ENCODE results near the gene LAMA2.

The LAMA2 gene

DNA sequence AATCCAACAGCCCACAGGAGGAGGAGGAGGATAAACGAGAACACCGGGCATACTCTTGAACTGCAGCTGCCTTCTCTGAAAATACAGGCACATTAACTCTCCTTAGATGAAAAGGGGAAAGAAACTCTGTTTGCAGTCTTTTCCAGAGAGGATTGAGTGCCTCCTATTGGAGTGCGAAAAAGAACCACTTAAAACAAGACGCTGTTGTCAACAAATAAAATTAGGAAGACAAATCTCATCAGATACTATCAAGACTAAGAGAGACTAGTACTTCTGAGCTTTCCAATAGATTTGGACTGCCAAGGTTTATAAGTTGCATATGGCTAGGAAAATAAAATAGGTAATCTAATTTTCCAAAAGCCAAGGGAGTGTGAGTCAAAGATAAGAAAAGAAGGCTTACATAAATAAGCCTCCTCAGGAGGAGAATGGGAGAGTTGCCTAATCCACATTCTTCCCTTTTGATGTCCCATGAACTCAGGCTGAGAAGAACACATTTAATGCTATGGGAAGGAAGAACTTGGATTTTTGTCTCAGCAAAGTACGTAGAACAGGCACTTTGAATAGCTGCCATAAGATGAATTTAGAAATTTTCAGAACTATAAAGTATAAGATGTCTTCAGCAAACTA lies 672.4 kb downstream of the LAMA2 start:
- TF ChIP-seq, protein P1, sequence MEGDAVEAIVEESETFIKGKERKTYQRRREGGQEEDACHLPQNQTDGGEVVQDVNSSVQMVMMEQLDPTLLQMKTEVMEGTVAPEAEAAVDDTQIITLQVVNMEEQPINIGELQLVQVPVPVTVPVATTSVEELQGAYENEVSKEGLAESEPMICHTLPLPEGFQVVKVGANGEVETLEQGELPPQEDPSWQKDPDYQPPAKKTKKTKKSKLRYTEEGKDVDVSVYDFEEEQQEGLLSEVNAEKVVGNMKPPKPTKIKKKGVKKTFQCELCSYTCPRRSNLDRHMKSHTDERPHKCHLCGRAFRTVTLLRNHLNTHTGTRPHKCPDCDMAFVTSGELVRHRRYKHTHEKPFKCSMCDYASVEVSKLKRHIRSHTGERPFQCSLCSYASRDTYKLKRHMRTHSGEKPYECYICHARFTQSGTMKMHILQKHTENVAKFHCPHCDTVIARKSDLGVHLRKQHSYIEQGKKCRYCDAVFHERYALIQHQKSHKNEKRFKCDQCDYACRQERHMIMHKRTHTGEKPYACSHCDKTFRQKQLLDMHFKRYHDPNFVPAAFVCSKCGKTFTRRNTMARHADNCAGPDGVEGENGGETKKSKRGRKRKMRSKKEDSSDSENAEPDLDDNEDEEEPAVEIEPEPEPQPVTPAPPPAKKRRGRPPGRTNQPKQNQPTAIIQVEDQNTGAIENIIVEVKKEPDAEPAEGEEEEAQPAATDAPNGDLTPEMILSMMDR (conservative IDR thresholded peaks at IDR 0.05; ENCODE audit: low read depth, low read length), result peak; percentile 28
- DNase-seq (ENCODE audit: low read depth), result peak; percentile 77

DNA sequence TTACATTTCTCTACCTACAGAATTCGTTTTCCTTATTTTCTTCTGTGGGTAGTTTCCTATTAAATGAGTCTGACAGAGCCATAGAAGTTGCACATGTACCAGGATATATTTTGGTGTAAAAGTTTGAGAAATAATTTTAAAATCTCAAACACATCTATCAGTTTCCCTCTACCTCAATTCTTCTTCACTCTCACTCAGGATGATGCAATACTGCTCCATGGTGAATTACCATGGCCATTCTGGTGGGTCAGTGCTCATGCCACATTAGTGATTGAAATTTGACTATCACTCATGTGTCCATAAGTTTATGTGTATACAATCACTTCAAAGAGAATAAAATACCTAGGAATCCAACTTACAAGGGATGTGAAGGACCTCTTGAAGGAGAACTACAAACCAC lies 675.3 kb downstream of the LAMA2 start:
- no peak for DNase-seq (ENCODE audit: low read depth)

More for the DNA sequence above, 672.4 kb downstream of the LAMA2 start:
- peak overlapping the region; percentile 15 for H3K4me3 ChIP-seq (ENCODE audit: low read depth, low read length)

DNA sequence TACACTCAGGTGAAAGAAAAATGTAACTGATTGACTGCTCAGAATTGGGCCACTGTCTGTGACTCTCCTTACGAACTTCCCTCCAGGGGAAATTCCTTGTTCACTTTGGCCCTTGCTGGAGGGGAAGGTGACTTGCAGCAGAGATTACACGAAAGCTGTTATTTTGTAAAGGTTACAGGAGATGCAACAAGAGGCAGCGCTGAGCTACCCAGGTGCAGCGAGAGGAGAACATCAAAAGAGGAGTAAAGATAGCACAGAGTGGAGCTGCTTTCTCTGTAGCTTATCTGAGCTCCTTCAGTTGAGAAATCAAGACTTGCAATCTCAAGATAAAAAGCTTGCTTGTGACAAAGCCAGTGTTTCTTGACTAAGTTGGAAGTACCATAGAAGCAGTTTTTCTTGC lies 682.4 kb downstream of the LAMA2 start:
- no peak overlapping the region for H3K4me3 ChIP-seq (ENCODE audit: low read depth, low read length)
- DNase-seq (ENCODE audit: low read depth), result no peak
- TF ChIP-seq, protein P1 (conservative IDR thresholded peaks at IDR 0.05; ENCODE audit: low read depth, low read length), result no peak

More for the DNA sequence above, 675.3 kb downstream of the LAMA2 start:
- no peak overlapping the region for H3K4me3 ChIP-seq (ENCODE audit: low read depth, low read length)
- TF ChIP-seq, protein P1 (conservative IDR thresholded peaks at IDR 0.05; ENCODE audit: low read depth, low read length), result no peak

DNA sequence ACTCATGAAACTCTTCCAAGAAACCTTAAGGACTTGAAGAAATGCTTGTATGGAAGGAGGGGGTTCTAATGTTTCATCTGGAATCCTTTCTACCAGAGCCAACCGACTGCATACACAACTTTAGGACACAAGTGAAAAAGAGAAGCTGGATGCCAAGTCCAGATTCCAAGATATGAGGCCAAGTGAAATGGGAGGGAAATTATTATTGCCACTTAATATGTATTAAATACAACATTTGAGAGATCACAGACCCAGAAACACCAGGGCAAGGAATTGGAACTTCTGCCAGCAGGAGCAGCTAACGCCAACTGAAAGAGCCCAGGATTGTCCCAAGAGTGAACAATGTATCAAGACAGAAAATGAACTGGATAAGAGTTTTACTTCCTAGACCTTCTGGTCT lies 682.9 kb downstream of the LAMA2 start:
- H3K4me3 ChIP-seq (ENCODE audit: low read depth, low read length), result no peak overlapping the region
- no peak for DNase-seq (ENCODE audit: low read depth)
- TF ChIP-seq, protein P1 (conservative IDR thresholded peaks at IDR 0.05; ENCODE audit: low read depth, low read length), result no peak

Measured in choroid plexus epithelial cell (primary cell).